Glutamatergic neuron (in vitro differentiated cells): ENCODE results near the gene CLSTN1. TPM values are rescaled to one million over a fixed set of nuclear protein-coding genes. Genes with fewer than 3 reads are reported as not detected.

ENCODE experiments used
- DNase-seq: peaks from one replicate; pipeline ENCODE4 v3.0.0; 2022
- H3K27ac Mint-ChIP-seq: one replicate; pipeline ENCODE4 v1.8.0; 2020; ENCODE audit warnings: mild to moderate bottlenecking, mixed read lengths, inconsistent platforms; ENCODE audit not compliant: unreplicated experiment
- H3K27me3 Mint-ChIP-seq: one replicate; pipeline ENCODE4 v1.8.0; 2020; ENCODE audit warnings: mild to moderate bottlenecking, moderate library complexity, mixed read lengths, inconsistent platforms; ENCODE audit not compliant: unreplicated experiment
- H3K36me3 Mint-ChIP-seq: one replicate; pipeline ENCODE4 v1.8.0; 2020; ENCODE audit warnings: mild to moderate bottlenecking, mixed read lengths, inconsistent platforms; ENCODE audit not compliant: unreplicated experiment
- H3K4me1 Mint-ChIP-seq: one replicate; pipeline ENCODE4 v1.8.0; 2020; ENCODE audit warnings: mild to moderate bottlenecking, low read depth, mixed read lengths, inconsistent platforms; ENCODE audit not compliant: unreplicated experiment
- H3K4me3 Mint-ChIP-seq: one replicate; pipeline ENCODE4 v1.8.0; 2020; ENCODE audit warnings: mild to moderate bottlenecking, mixed read lengths, inconsistent platforms; ENCODE audit not compliant: unreplicated experiment
- H3K9me3 Mint-ChIP-seq: one replicate; pipeline ENCODE4 v1.8.0; 2020; ENCODE audit warnings: mild to moderate bottlenecking, moderate library complexity, mixed read lengths, inconsistent platforms; ENCODE audit not compliant: unreplicated experiment
- CTCF ChIP-seq: fragments of 200-600 bp; sonication (generic); IDR thresholded peaks from one replicate; pipeline ENCODE4 v1.5.0; 2021; ENCODE audit not compliant: partially characterized antibody, unreplicated experiment
- total RNA-seq: library from RNA; stranded (reverse); fragmentation: NEBNext Ultra II Directional; extraction: Animal tissue kit (Norgen Biotek cat#: 25700); gene quantifications from one replicate; pipeline ENCODE4 v1.2.1, GENCODE V29; 2021; ENCODE audit not compliant: unreplicated experiment

Gene CLSTN1
- total RNA-seq, 1 donor from 2014 or later, result 139 TPM

GRCh38 chr1:9852410-9853248, 28.9 kb upstream of the CLSTN1 start:
- Mint-ChIP-seq H3K9me3 (peaks cover 5% of the 10 kb centered on the region), H3K27me3 (peaks cover 5% of the 10 kb centered on the region), H3K27ac (peak overlapping the region; percentile 93), H3K4me1 (peaks cover 10% of the 10 kb centered on the region), H3K36me3 (peaks cover 5% of the 10 kb centered on the region), H3K4me3 (no peak overlapping the region)
- DNase-seq, result peak; percentile 62
- no peak for TF ChIP-seq CTCF

- peaks cover 5% of the 10 kb centered on the region for H3K36me3 Mint-ChIP-seq
- peaks cover 5% of the 10 kb centered on the region for H3K9me3 Mint-ChIP-seq
- peak overlapping the region; percentile 93 for H3K27ac Mint-ChIP-seq
- no peak for DNase-seq
- peaks cover 5% of the 10 kb centered on the region for H3K27me3 Mint-ChIP-seq
- peaks cover 12% of the 10 kb centered on the region for H3K4me1 Mint-ChIP-seq
- no peak for TF ChIP-seq CTCF
- H3K4me3 Mint-ChIP-seq, result no peak overlapping the region
Measured at GRCh38 chr1:9852004-9852403, 28.2 kb upstream of the CLSTN1 start.

DNA sequence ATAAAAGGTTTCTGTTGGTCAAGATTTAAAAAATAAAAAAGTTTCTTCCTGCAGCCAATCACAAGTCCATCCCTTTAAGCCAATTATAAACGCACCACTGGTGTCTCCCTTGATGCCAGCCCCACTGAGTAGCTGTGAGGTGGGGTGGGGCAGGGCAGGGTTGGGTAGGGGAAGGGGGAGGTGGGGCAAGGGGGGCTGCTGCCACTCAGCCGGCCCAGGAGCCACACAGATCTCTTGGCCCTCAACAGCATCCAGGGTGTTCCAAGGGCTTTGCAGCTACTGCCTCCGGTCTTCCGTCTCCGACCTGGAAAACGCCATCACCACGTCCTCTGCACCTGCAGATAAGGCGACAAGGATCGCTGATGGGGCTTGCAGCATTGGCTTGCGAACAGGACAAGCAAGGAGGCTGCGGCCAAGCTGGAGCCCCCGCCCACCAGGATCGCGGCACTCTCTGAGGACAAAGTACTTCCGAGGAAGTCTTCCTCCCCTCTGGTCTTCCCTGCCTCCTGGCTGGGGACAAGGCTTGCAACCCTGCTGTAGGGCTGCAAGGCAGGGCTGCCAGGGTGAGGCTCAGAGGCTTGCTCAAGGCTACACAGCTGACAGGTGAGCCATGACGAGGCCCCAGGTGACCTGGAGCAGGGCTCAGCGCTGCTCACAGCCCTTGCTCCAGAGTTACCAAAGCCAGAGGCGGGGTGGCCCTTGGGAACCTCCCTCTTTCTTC, 26.8 kb upstream of the CLSTN1 start:
- peak overlapping the region; percentile 34 for H3K27ac Mint-ChIP-seq
- H3K4me1 Mint-ChIP-seq, result peaks cover 18% of the 10 kb centered on the region
- H3K9me3 Mint-ChIP-seq, result peaks cover 5% of the 10 kb centered on the region
- TF ChIP-seq CTCF, result no peak
- no peak overlapping the region for H3K4me3 Mint-ChIP-seq
- no peak for DNase-seq
- H3K27me3 Mint-ChIP-seq, result peaks cover 7% of the 10 kb centered on the region
- H3K36me3 Mint-ChIP-seq, result peaks cover 5% of the 10 kb centered on the region

GRCh38 chr1:9849691-9850441, 26.1 kb upstream of the CLSTN1 start:
- peaks cover 7% of the 10 kb centered on the region for H3K27me3 Mint-ChIP-seq
- H3K27ac Mint-ChIP-seq, result no peak overlapping the region
- H3K4me1 Mint-ChIP-seq, result peaks cover 18% of the 10 kb centered on the region
- DNase-seq, result no peak
- H3K9me3 Mint-ChIP-seq, result peaks cover 7% of the 10 kb centered on the region
- no peak for TF ChIP-seq CTCF
- no peak overlapping the region for H3K4me3 Mint-ChIP-seq
- H3K36me3 Mint-ChIP-seq, result peaks cover 5% of the 10 kb centered on the region
